DOHH2 (cell line): ENCODE results near the gene ERP27.

Source experiments
- EZH2phosphoT487 ChIP-seq: fragments of 200-600 bp; sonication (generic); IDR thresholded peaks from 2 replicates; pipeline ENCODE4 v1.6.1; 2017; ENCODE audit warnings: borderline replicate concordance, mild to moderate bottlenecking, antibody characterized with exemption, low read length, moderate library complexity, mixed read lengths
- TF ChIP-seq, protein P1 (sequence below): fragments of 200-600 bp; sonication (generic); IDR thresholded peaks from one replicate; pipeline ENCODE4 v1.5.1; 2014; ENCODE audit warnings: antibody characterized with exemption, mild to moderate bottlenecking, low read depth, low read length; ENCODE audit not compliant: poor library complexity, severe bottlenecking

DNA sequence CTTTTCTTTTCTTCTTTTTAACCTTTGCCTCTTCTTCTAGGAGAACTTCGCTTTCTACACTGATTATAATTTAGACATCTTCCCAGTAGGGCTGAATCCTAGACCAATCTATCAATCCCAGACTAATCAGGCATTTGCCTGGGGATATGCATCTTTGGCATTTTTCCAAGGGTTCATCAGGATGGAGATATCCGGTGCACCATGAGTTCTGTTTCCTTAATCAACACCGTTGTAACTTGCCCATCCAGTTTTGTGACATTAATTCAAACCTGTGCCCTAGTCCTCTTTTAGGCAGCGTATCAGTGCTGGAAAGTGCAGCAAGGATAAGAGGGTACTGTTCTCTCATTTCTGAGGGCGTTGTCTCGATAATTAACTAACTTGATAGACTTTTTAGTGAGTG lies 52.1 kb downstream of the ERP27 start:
- TF ChIP-seq, protein P1, sequence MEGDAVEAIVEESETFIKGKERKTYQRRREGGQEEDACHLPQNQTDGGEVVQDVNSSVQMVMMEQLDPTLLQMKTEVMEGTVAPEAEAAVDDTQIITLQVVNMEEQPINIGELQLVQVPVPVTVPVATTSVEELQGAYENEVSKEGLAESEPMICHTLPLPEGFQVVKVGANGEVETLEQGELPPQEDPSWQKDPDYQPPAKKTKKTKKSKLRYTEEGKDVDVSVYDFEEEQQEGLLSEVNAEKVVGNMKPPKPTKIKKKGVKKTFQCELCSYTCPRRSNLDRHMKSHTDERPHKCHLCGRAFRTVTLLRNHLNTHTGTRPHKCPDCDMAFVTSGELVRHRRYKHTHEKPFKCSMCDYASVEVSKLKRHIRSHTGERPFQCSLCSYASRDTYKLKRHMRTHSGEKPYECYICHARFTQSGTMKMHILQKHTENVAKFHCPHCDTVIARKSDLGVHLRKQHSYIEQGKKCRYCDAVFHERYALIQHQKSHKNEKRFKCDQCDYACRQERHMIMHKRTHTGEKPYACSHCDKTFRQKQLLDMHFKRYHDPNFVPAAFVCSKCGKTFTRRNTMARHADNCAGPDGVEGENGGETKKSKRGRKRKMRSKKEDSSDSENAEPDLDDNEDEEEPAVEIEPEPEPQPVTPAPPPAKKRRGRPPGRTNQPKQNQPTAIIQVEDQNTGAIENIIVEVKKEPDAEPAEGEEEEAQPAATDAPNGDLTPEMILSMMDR, result no peak
- no peak for TF ChIP-seq EZH2phosphoT487
